EH (cell line): ENCODE measurements around the gene NLRP6.
"Not testable (repeated sequence)": the region's sequence is repeated elsewhere in the genome, so short reads cannot be mapped to it uniquely, and the experiment has no call there.

ENCODE experiments used
- DNase-seq: peaks from one replicate; pipeline ENCODE4 v3.0.0-alpha.2; 2015; ENCODE audit warnings: low read depth

The NLRP6 gene

DNA sequence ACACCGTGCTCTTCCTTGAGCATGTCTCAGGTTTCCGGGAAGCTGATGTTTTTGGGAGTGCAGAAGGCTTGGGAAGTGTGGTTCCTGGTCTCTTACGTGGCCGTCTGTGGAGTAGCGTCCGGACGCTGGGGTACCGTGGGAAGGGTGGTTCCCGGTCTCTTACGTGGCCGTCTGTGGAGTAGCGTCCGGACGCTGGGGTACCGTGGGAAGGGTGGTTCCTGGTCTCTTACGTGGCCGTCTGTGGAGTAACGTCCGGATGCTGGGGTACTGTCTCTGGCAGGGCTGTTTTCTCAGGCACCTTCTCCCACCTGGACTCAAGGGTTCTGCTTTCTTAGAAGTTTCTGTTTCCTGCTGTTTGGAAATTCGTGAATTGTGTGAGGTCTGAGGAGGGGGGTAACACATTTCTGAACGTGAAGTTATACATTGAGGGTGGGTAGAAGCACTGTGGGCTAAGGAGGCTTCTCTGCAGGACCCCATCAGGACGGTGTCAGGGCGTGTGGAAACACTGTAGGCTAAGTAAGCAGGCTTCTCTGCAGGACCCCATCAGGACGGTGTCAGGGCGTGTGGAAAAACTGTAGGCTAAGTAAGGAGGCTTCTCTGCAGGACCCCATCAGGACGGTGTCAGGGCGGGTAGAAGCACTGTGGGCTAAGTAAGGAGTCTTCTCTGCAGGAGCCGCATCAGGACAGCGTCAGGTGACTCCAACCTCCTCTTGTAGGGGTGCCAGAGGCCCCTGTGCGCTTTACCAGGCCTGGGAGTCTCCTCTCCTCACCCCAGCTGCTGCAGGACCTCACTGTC lies 47.8 kb downstream of the NLRP6 start:
- DNase-seq = no peak

- DNase-seq = no peak
Measured at GRCh38 chr11:326592-326841, 48.3 kb downstream of the NLRP6 start.

DNA sequence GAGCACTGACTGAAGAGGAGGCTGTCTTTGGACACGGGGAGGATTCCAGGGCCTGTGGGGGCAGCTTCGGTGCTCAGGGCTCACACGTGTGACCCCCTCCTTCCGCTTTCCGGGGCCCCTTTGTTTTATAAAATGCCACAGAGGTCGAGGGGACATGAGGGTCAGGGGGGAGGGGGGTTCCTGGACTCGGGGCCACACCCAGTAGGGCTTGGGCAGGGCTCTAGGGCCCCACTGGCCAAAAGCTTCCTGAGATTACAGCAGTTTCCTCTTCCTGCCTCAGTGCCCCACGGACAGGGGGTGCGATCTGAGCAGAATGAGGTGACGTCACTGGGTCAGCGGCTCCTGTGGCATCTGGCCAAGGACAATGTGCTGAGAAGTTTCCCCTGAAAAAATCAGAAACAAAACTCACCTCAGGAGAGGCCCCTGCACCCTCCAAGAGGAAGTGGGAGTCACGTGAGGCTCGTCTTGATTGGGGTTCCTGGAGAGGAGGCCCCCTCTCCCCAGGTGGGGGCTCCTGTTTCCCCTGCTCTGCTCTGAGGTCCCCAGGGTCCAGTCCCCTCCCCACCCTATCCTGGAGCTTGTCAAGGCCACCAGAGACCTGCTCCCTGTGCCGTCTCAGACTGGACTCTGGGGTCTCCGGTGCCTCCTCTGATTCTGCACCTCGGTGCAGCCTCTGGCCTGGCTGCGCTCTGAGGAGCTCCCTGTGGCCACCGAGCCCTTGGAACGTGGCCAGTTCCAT lies 48.8 kb downstream of the NLRP6 start:
- DNase-seq = peak; percentile 49

DNA sequence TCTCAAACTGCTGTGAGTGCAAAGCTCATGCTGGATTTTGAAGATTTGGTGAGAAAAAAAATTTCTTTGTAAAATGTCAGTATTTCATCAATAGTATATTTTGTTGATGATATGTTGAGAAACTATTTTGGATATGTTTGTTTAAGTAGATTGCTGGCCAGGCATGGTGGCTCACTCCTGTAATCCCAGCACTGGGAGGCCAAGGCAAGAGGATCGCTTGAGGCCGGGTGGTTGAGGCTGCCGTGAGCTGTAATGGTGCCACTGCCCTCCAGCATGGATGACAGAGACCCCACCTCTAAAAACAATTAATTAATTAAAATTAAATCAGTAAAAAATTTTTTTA lies 49.3 kb downstream of the NLRP6 start:
- DNase-seq = peak; percentile 33

DNA sequence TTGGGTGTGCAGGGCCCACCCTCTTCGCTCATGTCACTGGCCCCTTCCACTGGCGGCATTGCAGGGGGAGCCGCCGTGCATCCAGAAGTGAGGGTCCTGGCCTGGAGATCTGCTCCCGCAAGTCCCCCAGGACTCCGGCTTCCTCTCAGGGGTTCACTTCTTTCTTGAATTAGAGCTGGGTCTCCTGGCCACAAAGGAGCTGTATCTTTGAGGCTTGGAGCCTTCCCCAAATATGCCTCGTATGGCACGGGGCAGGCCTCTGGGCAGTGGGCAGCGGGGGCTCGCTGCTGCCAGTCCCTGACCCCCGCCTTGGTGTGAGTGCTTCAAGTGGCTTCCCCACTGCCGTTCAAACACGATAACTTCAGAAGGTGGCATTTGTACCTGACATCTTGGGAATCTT lies 49.8 kb downstream of the NLRP6 start:
- DNase-seq = no peak

- DNase-seq = not testable (repeated sequence)
Measured at GRCh38 chr11:328516-329100, 50.4 kb downstream of the NLRP6 start.

DNA sequence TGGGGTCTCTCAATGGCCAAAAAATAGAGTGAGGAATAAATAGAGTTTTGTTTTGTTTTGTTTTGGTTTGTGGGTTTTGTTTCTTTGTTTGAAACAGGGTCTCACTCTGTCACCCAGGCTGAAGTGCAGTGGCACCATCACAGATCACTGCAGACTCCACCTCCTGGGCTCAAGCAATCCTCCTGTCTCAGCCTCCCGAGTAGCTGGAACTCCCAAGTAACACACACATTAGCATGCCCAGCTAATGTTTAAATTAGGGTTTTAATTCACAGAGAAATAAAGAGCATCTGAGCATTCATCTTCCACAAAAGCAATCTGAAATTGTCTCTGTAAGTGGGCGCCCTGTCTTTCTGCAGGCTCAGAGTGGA lies 51.7 kb downstream of the NLRP6 start:
- no peak for DNase-seq

GRCh38 chr11:330307-330693 lies 52.1 kb downstream of the NLRP6 start:
- DNase-seq = no peak

GRCh38 chr11:330694-331357 lies 52.6 kb downstream of the NLRP6 start:
- DNase-seq = no peak

GRCh38 chr11:331358-332060 lies 53.3 kb downstream of the NLRP6 start:
- no peak for DNase-seq

DNA sequence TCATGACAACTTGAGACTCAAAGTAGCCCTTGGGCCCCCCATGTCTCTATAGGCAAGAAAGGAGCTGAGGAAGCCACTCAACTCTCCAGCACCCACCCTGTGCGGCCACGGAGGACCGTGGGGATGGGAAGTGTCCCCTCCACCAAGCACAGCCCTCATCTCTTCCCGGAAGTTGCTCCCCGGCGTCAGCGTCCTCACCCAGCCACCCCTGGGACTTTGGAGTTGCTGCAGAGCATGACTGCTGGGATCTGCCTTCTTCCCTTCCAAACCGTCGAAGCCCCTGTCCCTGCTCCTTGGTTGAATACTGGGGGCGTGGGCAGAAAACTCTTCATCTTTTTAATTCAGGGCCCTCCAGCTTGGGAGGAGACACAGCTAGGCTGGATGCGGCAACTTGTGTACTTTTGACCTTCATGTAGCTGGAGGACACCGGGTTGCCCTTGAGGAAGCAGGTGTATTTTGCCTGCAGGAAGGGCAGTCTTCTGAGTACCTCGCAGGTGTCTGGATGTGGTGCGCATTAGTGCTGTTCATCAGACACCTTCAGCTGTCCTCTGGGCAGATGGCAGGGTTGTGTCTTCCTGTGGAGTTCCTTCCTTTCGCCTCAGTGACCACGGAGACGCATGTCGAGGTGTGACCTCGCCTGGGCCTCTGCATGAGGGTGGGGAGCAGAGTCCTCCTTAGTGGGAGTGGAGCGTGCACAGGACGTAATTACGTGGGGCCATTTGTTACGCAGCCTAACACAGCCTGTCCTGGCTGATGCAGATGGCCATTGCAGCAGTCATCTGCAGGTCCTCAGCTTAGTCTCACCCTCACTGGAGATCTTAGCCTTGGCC lies 54.7 kb downstream of the NLRP6 start:
- DNase-seq = no peak

DNA sequence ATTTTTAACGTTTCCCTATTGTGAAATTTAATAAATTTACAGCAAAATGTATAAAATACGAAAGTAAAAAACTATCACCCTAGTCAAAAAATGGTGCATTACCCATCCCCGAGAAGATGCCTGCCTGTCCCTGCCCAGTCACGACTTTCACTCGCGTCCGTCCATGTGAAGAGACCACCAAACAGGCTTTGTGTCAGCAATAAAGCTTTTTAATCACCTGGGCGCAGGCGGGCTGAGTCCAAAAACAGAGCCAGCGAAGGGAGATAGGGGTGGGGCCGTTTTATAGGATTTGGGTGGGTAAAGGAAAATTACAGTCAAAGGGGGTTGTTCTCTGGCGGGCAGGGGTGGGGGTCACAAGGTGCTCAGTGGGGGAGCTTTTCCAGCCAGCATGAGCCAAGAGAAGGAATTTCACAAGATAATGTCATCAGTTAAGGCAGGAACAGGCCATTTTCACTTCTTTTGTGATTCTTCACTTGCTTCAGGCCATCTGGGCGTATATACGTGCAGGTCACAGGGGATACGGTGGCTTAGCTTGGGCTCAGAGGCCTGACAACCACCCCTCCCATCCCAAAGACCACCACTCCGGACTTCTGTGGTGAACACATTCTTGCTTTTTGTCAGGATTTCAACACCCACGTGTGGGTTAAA lies 55.5 kb downstream of the NLRP6 start:
- not testable (repeated sequence) for DNase-seq

DNA sequence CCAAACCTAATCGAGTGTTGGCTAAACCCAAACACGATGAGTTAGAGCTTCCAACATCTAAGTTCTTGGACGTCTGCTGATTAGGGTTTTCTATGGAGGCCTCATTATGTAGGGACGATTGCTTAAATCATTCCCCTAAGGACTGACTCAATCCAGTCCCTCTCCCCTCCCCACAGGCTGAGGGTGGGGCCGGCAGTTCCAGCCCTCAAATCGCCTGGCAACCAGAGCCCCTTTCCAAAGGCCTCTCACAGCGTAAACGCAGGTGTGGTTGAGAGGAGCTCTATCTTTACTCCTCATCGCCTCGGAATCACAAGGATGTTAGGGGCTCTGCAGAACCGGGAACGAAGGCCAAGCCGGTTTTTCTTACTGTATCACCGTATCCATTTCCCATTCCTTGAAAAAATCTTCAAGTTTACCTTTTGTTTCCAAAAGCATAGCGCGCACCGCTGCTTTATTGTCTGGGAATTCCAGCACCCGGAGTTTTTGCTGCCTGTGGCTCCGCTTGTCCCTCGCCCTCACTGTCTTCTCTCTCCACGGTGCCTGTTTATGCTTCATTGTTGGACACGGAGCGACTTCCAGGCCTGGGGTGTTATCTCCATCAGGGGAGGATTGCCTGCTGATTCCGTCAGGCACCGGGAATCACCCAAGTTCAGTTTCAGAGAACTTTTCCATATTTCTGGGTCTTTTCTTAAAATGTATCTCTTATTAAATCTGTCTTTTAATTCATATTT lies 56.2 kb downstream of the NLRP6 start:
- no peak for DNase-seq
